ENCODE data around the gene P2RY11. TPM values are rescaled to one million over a fixed set of nuclear protein-coding genes. Genes with fewer than 3 reads are reported as not detected.

The P2RY11 gene
- total RNA-seq, 1 donor from 2014 or later = 2.1 TPM

DNA sequence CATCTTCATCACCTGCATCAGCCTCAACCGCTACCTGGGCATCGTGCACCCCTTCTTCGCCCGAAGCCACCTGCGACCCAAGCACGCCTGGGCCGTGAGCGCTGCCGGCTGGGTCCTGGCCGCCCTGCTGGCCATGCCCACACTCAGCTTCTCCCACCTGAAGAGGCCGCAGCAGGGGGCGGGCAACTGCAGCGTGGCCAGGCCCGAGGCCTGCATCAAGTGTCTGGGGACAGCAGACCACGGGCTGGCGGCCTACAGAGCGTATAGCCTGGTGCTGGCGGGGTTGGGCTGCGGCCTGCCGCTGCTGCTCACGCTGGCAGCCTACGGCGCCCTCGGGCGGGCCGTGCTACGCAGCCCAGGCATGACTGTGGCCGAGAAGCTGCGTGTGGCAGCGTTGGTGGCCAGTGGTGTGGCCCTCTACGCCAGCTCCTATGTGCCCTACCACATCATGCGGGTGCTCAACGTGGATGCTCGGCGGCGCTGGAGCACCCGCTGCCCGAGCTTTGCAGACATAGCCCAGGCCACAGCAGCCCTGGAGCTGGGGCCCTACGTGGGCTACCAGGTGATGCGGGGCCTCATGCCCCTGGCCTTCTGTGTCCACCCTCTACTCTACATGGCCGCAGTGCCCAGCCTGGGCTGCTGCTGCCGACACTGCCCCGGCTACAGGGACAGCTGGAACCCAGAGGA, 2.6 kb downstream of the P2RY11 start:
- DNase-seq = no peak

DNA sequence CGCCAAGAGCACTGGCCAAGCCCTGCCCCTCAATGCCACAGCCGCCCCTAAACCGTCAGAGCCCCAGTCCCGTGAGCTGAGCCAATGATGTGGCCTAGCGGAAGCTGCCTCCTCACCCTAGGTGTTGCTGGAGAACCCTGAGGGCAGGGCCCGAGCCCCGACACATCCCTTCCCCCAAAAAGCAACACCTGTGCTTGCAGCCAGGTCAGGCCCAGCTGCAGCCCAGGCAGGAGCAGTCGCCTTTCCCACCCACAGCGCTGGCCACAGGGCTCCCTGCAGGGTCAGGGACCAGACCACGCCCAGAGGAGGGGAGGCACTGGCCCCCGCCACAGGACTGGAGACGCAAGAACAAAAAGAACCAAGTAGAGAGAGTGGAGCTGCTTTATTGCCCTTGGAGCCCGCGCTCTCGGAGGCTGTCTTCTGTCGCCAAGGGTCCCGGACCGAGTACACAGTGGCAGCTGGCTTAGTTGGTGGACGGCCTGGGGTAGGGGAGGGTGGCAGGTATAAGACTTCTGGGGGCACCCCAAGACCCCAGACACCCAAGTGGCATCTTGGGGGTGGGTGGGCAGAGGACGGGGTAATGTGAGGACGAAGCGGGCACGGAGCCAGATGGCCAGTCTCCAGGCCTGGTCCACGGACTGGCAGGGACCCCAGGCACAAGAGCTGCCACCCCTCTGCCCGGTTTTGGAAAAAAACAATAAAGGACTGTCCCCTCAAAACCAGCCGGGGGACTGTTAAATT, 3.3 kb downstream of the P2RY11 start:
- DNase-seq = no peak

DNA sequence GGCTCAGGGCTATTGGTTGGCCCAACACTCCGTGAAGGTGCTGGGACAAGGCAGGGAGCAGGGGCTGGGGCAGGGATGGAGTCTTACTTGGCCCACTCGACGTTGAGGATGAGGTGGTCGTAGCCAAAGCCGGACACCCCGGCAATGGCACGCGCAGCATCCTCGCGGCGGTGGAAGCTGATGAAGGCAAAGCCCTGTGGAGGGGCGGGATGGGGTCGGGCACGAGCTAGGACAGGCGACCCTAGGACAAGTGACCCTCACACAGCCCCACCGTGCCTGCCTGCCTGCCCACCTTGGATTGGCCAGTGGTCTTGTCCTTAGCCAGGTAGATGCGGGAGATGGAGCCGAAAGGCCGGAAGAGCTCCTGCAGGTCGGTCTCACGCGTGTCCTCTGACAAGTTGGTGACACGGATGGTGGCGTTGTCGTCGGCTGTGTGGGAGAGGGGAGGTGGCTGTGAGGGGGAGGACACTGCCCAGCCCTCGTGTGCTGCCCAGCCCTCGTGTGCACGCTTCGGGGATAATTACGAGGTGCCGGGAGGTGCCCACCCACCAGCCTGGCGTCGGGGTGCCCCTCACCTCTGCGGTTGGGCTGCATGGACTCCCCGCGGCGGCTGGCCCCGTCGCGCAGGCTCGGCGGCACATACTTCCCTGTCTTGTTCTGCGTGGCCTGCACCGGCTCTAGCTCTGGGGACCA, 4.0 kb downstream of the P2RY11 start:
- no peak for DNase-seq

DNA sequence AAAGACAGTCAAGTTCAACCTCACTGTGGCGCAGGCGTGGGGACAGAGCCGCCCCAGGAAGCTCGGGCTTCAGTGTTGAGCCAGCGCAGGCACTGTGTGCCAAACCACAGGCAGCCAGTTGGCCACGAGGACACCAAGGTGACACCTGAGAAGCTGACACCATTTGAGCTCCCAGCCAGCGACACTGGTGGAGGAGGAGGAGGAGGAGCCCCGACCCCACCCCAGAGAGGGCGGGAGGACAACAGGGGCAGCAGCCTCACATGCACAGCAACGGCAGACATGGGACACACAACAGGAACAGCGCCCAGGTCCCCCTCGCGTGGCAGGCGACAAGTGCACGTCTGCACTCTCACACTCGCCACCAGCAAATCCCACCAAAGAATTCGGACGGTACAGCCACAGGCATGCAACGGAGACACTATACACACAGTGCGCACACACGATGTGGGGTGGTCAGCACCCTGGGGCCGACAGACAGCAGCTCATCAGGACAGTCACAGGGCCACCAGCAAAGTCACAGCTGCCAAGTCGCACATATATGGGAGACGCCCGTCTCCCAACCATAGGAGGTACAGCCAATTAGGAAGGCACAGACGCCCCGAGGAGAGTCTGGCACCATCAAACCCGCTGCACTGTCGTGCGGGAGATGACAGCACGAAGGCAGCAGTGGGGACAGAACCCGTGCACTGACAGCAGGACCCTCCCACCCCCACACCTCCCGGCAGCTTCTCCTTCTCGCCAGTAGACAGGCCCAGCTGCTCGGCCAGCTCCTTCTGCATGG, 4.8 kb downstream of the P2RY11 start:
- DNase-seq = no peak

DNA sequence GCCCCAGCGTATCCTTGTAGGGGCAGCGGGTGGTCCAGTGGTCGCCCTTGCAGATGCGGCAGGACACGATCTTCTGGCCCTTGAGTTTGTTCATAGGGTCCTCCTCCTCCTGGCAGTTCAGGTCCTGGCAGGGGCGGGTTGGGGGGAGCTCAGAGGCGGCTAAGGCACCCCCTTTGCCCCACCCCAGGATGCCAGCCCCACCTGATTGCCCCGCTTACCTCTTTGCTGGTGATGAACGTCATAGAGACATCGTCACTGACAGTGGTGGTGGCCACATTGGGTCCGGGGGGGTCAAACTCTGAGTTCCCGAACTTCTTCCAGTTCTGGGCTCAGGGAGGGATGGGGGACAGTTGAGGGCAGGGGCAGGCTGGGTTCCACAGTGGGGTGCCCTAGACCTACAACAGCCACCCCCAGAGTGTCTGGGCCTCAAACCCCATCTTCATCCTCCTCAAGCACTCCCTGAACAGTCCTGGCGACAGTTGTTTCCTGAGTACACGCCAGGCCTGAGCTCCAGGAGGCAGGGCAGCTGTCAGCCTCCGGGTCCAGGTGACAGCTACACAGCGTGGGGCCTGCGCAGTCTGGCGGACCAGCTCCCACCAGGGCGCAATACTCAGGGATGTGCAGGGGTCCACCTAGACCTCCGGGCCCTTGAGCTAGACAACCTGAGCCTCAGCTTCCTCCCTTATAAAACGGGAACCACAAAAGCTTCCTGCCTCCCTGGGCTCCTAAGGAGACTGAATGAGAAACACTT, 5.5 kb downstream of the P2RY11 start:
- no peak for DNase-seq

DNA sequence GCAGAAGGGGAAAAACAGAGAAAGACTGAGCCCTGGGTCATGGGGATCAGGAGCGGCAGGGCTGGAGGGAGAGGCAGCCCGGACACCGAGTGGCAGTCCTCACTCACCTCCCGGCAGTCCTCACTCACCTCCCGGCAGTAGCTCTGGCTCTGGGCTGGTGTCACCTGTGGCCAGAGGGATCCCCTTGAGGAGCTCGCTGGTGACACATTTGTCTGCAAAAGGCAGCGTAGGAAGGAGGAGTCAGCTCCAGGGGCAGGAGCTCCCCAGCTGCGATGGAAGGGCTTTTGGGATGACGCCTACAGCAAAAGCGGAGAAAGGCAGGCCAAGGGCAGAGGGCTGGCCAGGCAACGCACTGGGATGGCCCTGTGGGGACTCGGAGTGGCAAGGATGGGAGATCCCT, 7.5 kb downstream of the P2RY11 start:
- no peak for DNase-seq

DNA sequence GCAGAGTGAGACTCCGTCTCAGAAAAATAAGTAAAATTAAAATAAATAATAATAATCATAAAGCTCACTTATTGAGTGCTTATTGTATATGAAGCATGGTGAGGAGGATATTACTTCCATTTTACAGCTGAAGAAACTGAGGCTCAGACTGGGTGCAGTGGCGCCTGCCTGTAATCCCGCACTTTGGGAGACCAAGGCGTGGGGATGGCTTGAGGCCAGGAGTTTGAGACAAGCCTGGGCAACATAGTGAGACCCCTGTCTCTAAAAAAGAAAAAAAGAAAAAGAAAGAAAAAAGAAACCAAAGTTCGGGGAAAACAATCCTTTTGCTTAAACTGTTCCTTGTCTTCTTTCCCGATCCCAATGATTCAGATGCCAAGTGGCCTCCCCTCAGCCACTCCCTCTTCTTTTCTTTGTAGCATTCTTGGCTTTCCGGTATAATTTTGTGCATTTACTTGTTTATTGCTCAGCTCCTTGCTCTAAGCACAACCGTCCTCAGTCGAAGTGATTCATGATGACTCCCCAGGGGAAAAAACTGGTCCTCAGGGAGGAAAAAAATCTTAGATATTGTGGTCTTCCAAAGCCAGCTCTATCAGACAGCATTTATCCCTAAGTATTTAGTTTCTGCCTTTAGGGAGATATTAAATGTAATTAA, 9.2 kb downstream of the P2RY11 start:
- no peak for DNase-seq

DNA sequence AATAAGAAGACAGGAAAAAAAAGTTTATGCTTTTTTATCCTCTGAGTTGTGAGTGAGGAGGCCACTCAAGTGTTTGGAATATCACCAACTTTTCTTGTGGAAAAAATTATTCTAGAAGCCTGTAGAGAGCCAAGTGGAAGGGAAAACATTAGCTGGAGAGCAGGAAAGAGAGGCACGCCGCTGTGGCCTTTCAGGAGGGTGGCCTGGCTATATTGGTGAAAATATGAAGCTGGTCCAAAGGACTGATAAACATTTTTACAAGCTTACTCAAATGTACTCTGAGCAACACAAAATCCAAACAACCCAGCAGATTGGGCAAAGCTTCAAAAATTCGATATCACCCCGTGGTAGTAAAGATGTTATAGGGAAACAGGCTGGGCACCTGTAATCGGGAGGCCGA, 10.6 kb downstream of the P2RY11 start:
- DNase-seq = no peak

DNA sequence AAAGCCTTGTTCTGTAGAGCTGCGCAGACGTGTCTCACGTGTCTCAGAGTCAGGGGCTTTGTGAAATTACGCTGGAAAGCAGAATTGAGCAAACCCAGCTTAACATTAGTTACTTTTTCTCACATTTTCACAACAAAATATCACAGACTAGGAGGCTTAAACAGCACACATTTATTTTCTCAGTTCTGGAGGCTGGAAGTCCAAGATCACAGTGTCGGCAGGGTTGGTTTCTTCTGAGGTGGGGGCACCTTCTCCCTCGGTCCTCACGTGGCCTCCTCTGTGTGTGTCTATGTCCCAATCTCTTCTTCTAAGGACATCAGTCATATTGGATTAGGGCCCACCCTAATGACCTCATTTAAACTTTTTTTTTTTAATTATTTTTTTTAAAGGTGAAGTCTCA, 12.9 kb downstream of the P2RY11 start:
- no peak for DNase-seq

DNA sequence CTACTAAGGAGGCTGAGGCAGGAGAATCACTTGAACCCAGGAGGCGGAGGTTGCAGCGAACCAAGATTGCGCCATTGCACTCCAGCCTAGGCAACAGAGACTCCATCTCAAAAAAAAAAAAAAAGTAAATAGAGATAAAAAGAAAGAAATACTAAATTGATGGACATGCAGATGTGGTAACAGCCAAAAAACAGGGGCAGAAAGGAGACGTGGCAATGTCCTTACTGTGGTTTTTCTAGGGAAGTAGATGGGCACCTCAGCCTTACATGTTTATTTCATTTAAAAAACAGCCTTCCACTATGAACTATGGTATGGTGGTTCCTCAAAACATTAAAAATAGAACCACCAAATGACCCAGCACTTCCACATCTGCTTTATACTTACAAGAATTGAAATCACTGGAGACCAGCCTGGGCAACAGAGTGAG, 14.7 kb downstream of the P2RY11 start:
- DNase-seq = no peak

DNA sequence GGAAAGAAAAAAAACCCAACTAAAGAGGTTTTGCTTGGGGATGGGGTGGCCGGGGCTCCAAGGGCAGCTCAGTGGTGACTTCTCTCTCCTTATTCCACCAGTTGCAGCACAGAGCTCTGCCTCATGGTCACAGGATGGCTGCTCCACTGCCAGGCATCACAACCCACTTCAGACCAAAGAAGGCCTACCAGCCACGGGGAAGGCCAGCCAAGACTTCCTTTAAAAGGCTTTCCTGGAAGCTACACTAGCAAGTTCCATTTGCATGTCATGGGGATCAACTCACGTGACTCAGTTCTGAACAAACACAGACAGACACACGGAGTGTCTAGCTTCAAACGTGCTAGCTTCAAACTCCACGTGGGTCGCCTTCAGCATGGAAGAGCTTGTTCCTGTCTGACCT, 21.4 kb downstream of the P2RY11 start:
- DNase-seq = no peak

DNA sequence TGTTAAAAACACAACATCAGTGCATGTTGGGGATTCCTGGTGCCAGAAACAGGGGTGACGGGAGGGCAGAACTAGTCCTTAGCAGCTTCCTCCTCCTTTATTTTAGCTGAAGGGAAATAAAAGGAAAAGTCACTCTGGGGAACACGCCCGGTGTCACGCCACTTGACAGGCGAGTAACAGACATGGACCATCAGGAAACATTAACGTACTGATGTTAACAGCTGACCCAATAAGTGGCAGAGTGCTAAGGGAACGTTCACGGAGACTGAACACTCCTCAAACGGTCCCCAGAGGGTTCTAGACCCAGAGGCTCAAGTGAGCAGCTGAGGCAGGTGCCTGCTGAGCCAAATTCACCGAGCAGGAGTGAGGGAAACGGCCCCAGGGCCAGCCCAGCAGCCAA, 22.1 kb downstream of the P2RY11 start:
- DNase-seq = no peak

DNA sequence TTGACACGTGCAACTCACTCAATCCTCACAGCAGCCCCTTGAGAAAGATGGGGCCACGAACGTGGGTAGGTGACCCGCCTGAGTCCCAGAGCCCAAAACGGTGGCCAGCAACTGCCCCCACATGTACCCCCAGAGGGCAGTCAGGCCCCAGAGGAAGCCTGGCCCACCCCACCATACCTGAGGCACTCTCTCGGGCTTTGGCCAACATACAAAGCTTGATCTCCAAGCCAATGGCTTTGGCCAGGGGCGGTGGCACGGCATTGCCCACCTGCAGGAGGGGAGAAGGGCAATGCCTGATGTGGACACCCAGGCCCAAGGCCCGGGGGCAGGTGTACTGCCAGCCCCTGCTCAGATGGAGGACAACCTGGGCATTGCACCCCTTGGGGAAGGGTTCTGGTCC, 22.5 kb downstream of the P2RY11 start:
- no peak for DNase-seq

DNA sequence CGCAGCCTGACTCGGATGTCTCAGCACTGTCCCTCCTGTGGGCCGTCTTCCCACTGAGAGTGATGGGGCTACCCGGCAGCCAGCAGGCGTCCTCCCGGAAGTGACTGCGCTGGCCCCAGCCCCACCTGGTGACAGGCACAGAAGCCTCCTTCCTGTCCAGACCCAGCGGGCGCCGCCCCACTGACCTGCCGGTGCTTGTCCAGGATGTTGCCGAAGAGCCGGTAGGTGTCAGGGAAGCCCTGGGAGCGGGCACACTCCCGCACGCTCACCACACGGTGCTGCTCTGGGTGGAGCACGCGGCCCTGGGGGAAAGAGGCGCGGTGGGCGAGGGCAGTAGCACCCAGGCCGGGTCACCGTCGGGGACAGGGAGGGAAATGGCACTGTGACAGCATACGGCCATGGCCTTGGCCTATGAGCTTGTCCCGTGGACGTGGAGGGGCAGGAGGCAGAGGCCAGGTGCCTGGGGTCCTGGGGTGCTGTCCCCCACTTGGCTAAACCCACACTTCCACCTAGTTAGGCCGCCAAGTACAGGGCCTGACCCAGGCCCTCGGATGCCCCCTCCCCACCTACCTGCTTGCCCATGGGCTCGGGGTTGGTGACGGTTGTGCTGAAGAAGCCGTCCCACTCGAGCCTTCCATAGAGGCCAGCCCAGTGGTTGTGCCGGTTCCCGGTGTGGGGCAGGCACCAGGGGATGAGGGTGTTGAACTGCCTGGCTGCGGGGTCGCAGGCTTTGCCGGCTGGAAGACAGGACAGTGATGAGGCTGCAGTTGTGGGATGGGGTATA, 24.2 kb downstream of the P2RY11 start:
- no peak for DNase-seq

DNA sequence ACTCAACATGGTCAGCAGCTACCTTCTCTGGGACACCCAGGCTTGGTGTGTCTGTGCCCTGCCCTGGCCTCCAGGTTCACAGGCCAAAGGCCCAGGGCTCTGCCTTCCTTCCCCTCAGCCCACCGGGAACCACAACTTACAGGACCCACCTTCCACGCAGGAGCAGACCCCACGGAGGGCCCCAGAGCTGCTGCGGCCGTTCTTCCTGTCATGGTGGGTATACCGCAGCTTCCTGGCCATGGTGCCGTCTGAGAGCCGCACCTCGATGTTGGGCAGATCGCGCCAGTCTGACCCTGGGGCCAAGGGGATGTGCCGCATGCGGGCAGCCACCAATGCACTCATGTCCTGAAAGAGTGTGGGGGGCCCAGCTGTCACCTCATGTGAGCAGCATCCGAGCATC, 25.4 kb downstream of the P2RY11 start:
- DNase-seq = no peak

DNA sequence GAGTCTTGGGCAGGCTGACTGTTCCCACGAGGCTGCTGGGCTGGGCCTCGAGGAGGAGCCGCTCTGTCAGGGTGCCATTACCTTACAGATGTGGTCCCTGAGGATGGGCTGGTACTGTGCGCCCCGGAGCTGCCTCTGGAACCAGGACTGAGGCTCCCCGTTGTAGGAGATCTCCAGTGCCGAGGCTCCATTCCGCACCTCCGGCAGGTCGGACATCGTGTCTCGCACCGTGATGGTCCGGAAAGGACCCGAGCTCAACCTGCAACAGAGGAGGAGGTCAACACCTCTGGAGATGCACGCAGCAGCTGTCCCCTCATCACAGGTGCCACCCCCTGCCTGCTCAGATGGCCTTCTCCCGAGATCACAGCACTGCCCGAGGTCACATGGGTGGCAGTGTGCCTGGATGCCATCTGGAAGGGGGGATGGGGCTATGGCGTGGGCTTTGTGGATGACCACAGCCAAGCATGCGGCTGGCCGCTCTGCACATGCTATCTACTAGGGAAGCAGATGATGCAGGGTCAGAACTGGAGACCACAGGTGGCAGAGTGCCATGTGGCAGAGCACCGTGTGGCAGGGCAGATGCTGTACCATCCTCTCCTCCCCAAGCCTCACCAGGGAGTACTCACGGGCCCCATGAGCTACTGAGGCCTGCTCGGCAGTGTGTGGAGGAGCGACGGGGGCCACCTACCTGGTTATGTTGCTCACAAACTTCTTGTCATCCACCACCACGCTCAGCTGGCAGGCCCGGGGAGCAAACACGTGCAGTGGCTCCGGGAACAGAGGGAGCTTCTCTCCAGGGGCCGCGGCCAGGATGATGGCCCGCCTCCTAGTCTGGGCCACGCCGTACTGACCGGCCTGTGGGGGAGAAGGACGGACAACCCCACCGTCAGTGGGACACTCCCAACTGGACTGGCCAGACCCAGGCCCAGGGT, 26.5 kb downstream of the P2RY11 start:
- DNase-seq = no peak

DNA sequence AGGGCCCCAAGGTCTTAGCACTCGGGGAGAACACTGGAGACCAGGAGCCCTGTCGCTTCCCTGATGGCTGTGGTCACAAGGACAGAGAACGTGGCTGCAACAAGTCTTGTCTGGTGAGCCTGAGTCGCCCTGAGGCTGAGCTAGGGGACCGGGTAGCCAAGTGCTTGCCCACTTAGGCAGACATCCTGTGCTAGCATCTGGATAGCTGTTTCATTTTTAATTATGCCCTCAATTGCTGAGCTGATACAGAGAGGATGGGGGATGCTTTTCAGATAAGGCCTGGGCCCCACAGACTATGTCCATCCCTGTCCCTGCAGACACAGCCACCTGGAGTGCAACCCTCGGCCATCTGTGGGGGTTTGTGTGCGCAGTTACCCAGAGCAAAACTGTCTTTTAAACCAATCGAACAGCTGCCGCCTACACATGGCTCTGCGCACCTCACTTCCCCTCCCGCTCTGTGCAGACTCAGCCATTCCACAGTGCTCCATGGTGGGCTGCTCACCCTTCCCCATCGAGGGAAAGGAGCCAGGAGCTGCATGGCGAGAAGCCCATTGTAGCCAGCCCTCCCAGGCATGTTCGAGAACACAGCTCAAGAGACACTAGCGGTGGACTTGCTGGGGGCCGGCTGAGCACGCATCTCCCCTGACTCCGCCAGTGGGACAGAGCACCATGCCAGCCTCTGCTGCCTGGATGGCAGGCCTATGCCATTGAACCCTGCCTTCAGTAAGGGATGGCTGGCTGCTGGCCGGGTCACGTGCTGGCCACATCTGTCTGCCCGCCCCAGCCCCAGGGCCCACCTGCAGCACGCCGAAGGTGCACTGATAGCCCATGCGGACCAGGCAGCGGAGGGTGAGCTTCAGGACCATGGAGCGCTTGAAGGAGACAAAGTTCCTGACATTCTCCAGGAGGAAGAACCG, 27.6 kb downstream of the P2RY11 start:
- no peak for DNase-seq

DNA sequence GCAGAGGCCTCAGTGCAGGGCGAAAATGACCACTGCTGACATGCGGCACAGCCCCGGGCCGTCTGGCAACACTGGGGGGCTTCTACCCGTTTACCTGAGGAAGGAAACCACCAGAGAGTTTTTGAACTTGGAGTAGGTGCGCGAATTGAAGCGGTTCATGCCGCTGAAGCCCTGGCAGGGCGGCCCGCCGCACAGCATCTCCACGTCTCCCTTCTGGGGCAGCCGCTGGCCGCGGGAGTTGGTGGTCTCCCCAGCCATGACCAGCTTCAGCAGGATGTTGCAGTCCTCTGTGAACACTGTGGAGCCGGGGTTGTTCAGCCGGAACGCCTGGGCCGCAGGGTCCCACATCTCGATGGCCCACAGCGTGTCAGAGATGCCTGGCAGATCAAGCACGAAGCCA, 28.5 kb downstream of the P2RY11 start:
- DNase-seq = no peak
